NCI-H510A (cell line): Measurements from ENCODE around the gene RNF7.
"Not testable (repeated sequence)": the region's sequence is repeated elsewhere in the genome, so short reads cannot be mapped to it uniquely, and the experiment has no call there.

Experiments
- DNase-seq: peaks from one replicate; lab custom pipeline; 2025; lab: John Stamatoyannopoulos, UW

Gene RNF7

GRCh38 chr3:141735770-141736465, 2.2 kb upstream of the RNF7 start:
- DNase-seq = no peak

- no peak for DNase-seq
Observed at GRCh38 chr3:141737093-141737492, 1.0 kb upstream of the RNF7 start.

- no peak for DNase-seq
Observed at GRCh38 chr3:141737678-141738021, 448 bp upstream of the RNF7 start.

- DNase-seq = no peak
Observed at GRCh38 chr3:141738891-141739363, 829 bp downstream of the RNF7 start.

- DNase-seq = no peak
Observed at GRCh38 chr3:141739731-141740130, 1.6 kb downstream of the RNF7 start.

- no peak for DNase-seq
Observed at GRCh38 chr3:141740349-141740748, 2.3 kb downstream of the RNF7 start.

- no peak for DNase-seq
Observed at GRCh38 chr3:141743305-141743704, 5.2 kb downstream of the RNF7 start.

- no peak for DNase-seq
Observed at GRCh38 chr3:141746962-141747361, 8.9 kb downstream of the RNF7 start.

- DNase-seq = no peak
Observed at GRCh38 chr3:141753399-141753798, 15.3 kb downstream of the RNF7 start.

- no peak for DNase-seq
Observed at GRCh38 chr3:141754032-141754431, 15.9 kb downstream of the RNF7 start.

GRCh38 chr3:141762552-141762951, 24.5 kb downstream of the RNF7 start:
- DNase-seq = not testable (repeated sequence)

GRCh38 chr3:141763088-141763750, 25.1 kb downstream of the RNF7 start, which contains the start of gene GRK7:
Gene GRK7 (plus strand): TSS chr3:141763408. CDS start chr3:141778285, 14,877 bp downstream.
- DNase-seq = no peak

- DNase-seq = no peak
Observed at GRCh38 chr3:141764045-141764444, 25.9 kb downstream of the RNF7 start.

GRCh38 chr3:141764465-141764864, 26.4 kb downstream of the RNF7 start:
- no peak for DNase-seq

- DNase-seq = no peak
Observed at GRCh38 chr3:141764986-141765385, 26.9 kb downstream of the RNF7 start.

- DNase-seq = no peak
Observed at GRCh38 chr3:141767066-141767465, 29.0 kb downstream of the RNF7 start.

GRCh38 chr3:141769221-141769894, 31.3 kb downstream of the RNF7 start:
- DNase-seq = no peak

GRCh38 chr3:141773676-141774075, 35.6 kb downstream of the RNF7 start:
- no peak for DNase-seq

GRCh38 chr3:141776376-141776775, 38.3 kb downstream of the RNF7 start:
- no peak for DNase-seq

GRCh38 chr3:141776885-141777284, 38.8 kb downstream of the RNF7 start:
- no peak for DNase-seq

GRCh38 chr3:141777957-141778813, 40.1 kb downstream of the RNF7 start:
- no peak for DNase-seq

GRCh38 chr3:141779667-141780066, 41.6 kb downstream of the RNF7 start:
- DNase-seq = no peak
